C4-2B (cell line): ENCODE data around the gene DENND5B.

Experiments used
- CTCF ChIP-seq: fragments of 450-650 bp; conservative IDR thresholded peaks from 2 replicates; pipeline ENCODE4 v1.5.1; 2017; ENCODE audit warnings: mild to moderate bottlenecking
- ZFX ChIP-seq: fragments of 450-650 bp; IDR thresholded peaks from 2 replicates; pipeline ENCODE4 v1.6.1; 2017

DNA sequence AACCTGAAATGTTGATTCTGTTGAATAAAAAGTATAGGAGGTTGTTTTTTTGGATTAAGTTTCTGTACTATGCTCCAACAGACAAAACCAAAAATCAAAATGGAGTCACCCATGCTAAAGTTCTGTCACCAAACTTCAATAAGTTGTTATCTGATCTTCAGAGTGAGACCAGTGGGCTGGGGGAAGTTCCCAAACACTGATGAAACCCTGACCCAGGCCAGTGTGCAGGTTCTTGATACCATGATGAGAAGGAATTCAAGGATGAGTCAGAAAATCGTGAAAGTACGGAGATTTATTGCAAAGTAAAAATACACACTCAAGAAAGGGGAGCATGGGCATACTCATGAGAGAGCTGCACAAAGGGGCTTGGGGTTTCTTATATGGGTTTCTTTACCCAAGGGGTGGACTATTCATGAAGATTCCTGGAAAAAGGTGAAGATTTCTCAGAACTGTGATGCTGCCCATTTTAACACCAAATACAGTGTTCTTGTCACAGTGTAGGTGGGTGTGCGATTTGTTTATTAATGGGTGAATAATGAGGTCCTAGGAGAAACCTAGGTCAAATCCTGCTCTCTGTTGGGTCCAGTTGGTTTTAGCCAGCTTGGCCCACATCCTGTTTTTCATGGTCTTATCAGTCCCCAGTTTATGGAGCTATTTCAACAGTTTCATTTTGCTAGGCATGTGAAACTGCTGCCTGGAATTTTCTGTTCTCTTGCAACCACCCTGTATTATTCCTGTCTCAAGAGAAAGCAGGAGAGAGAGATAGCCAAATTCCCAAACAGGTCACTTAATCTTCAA lies 27.5 kb upstream of the DENND5B start:
- TF ChIP-seq CTCF (no peak), ZFX (no peak)
